ENCODE data around the gene NMB.
A peak's percentile ranks its signal among the peaks of the same experiment; 100 is the strongest.
"Not testable (repeated sequence)": the region's sequence is repeated elsewhere in the genome, so short reads cannot be mapped to it uniquely, and the experiment has no call there.

The NMB gene

GRCh38 chr15:84658080-84658787, at the start of gene NMB:
Gene NMB (minus strand): TSS chr15:84658199. CDS start chr15:84658152, 47 bp downstream.
- no CpG with 5 or more reads among the region's 61 CpGs for WGBS (ENCODE audit: insufficient coverage, insufficient read length)
- Histone ChIP-seq H3K4me3 (ENCODE audit: low read length) (peak within 1 kb of the TSS; percentile 42; the same call in 1 of the 2 replicates), H3K27ac (ENCODE audit: low read length) (no peak within 1 kb of the TSS), H3K27me3 (ENCODE audit: control insufficient read depth, insufficient read depth, low read length) (no peaks in the 10 kb centered on the region; the same call in 1 of the 2 replicates), H3K4me1 (ENCODE audit: control insufficient read depth, insufficient read depth, low read length) (no peaks in the 10 kb centered on the region), H3K36me3 (ENCODE audit: control insufficient read depth, insufficient read depth, low read length) (no peaks in the 10 kb centered on the region), H3K9me3 (ENCODE audit: control insufficient read depth, insufficient read depth, low read length) (no peaks in the 10 kb centered on the region)
- no peak for DNase-seq (ENCODE audit: low read depth, low spot score)

GRCh38 chr15:84703808-84704207, 45.8 kb upstream of the NMB start:
- H3K4me3 ChIP-seq (ENCODE audit: low read length), result no peak overlapping the region
- no peaks in the 10 kb centered on the region for H3K36me3 ChIP-seq (ENCODE audit: control insufficient read depth, insufficient read depth, low read length)
- no CpG with 5 or more reads among the region's 5 CpGs for WGBS (ENCODE audit: insufficient coverage, insufficient read length)
- no peaks in the 10 kb centered on the region for H3K27me3 ChIP-seq (ENCODE audit: control insufficient read depth, insufficient read depth, low read length)
- no peak overlapping the region for H3K27ac ChIP-seq (ENCODE audit: low read length)
- no peaks in the 10 kb centered on the region for H3K4me1 ChIP-seq (ENCODE audit: control insufficient read depth, insufficient read depth, low read length)
- no peak for DNase-seq (ENCODE audit: low read depth, low spot score)
- H3K9me3 ChIP-seq (ENCODE audit: control insufficient read depth, insufficient read depth, low read length), result no peaks in the 10 kb centered on the region

GRCh38 chr15:84702961-84703482, 45.0 kb upstream of the NMB start:
- Histone ChIP-seq H3K27ac (ENCODE audit: low read length) (no peak overlapping the region), H3K4me1 (ENCODE audit: control insufficient read depth, insufficient read depth, low read length) (no peaks in the 10 kb centered on the region), H3K36me3 (ENCODE audit: control insufficient read depth, insufficient read depth, low read length) (no peaks in the 10 kb centered on the region), H3K4me3 (ENCODE audit: low read length) (no peak overlapping the region), H3K27me3 (ENCODE audit: control insufficient read depth, insufficient read depth, low read length) (no peaks in the 10 kb centered on the region), H3K9me3 (ENCODE audit: control insufficient read depth, insufficient read depth, low read length) (no peaks in the 10 kb centered on the region)
- no CpG with 5 or more reads among the region's 4 CpGs for WGBS (ENCODE audit: insufficient coverage, insufficient read length)
- no peak for DNase-seq (ENCODE audit: low read depth, low spot score)

GRCh38 chr15:84699538-84700191, 41.7 kb upstream of the NMB start:
- Histone ChIP-seq H3K27ac (ENCODE audit: low read length) (no peak overlapping the region), H3K4me1 (ENCODE audit: control insufficient read depth, insufficient read depth, low read length) (no peaks in the 10 kb centered on the region), H3K36me3 (ENCODE audit: control insufficient read depth, insufficient read depth, low read length) (no peaks in the 10 kb centered on the region), H3K27me3 (ENCODE audit: control insufficient read depth, insufficient read depth, low read length) (no peaks in the 10 kb centered on the region), H3K4me3 (ENCODE audit: low read length) (no peak overlapping the region), H3K9me3 (ENCODE audit: control insufficient read depth, insufficient read depth, low read length) (no peaks in the 10 kb centered on the region)
- no peak for DNase-seq (ENCODE audit: low read depth, low spot score)
- no CpG with 5 or more reads among the region's 8 CpGs for WGBS (ENCODE audit: insufficient coverage, insufficient read length)

- Histone ChIP-seq H3K9me3 (ENCODE audit: control insufficient read depth, insufficient read depth, low read length) (no peaks in the 10 kb centered on the region), H3K4me3 (ENCODE audit: low read length) (no peak overlapping the region), H3K27ac (ENCODE audit: low read length) (no peak overlapping the region), H3K4me1 (ENCODE audit: control insufficient read depth, insufficient read depth, low read length) (no peaks in the 10 kb centered on the region), H3K36me3 (ENCODE audit: control insufficient read depth, insufficient read depth, low read length) (no peaks in the 10 kb centered on the region), H3K27me3 (ENCODE audit: control insufficient read depth, insufficient read depth, low read length) (no peaks in the 10 kb centered on the region)
- WGBS (ENCODE audit: insufficient coverage, insufficient read length), result no CpG with 5 or more reads among the region's 1 CpG
- DNase-seq (ENCODE audit: low read depth, low spot score), result no peak
Measured at GRCh38 chr15:84697236-84697990, 39.4 kb upstream of the NMB start.

- H3K9me3 ChIP-seq (ENCODE audit: control insufficient read depth, insufficient read depth, low read length), result no peaks in the 10 kb centered on the region
- no peak overlapping the region for H3K4me3 ChIP-seq (ENCODE audit: low read length)
- no peaks in the 10 kb centered on the region for H3K4me1 ChIP-seq (ENCODE audit: control insufficient read depth, insufficient read depth, low read length)
- no peak for DNase-seq (ENCODE audit: low read depth, low spot score)
- no CpG with 5 or more reads among the region's 4 CpGs for WGBS (ENCODE audit: insufficient coverage, insufficient read length)
- no peaks in the 10 kb centered on the region for H3K27me3 ChIP-seq (ENCODE audit: control insufficient read depth, insufficient read depth, low read length)
- H3K27ac ChIP-seq (ENCODE audit: low read length), result no peak overlapping the region
- no peaks in the 10 kb centered on the region for H3K36me3 ChIP-seq (ENCODE audit: control insufficient read depth, insufficient read depth, low read length)
Measured at GRCh38 chr15:84696757-84697156, 38.8 kb upstream of the NMB start.

GRCh38 chr15:84690342-84690741, 32.3 kb upstream of the NMB start:
- Histone ChIP-seq H3K9me3 (ENCODE audit: control insufficient read depth, insufficient read depth, low read length) (no peaks in the 10 kb centered on the region), H3K27ac (ENCODE audit: low read length) (no peak overlapping the region), H3K4me1 (ENCODE audit: control insufficient read depth, insufficient read depth, low read length) (no peaks in the 10 kb centered on the region), H3K27me3 (ENCODE audit: control insufficient read depth, insufficient read depth, low read length) (no peaks in the 10 kb centered on the region), H3K4me3 (ENCODE audit: low read length) (no peak overlapping the region), H3K36me3 (ENCODE audit: control insufficient read depth, insufficient read depth, low read length) (no peaks in the 10 kb centered on the region)
- DNase-seq (ENCODE audit: low read depth, low spot score), result no peak
- no CpG with 5 or more reads among the region's 8 CpGs for WGBS (ENCODE audit: insufficient coverage, insufficient read length)

GRCh38 chr15:84689858-84690257, 31.9 kb upstream of the NMB start:
- no peaks in the 10 kb centered on the region for H3K4me1 ChIP-seq (ENCODE audit: control insufficient read depth, insufficient read depth, low read length)
- no peaks in the 10 kb centered on the region for H3K9me3 ChIP-seq (ENCODE audit: control insufficient read depth, insufficient read depth, low read length)
- no peaks in the 10 kb centered on the region for H3K27me3 ChIP-seq (ENCODE audit: control insufficient read depth, insufficient read depth, low read length)
- no peak overlapping the region for H3K27ac ChIP-seq (ENCODE audit: low read length)
- no peaks in the 10 kb centered on the region for H3K36me3 ChIP-seq (ENCODE audit: control insufficient read depth, insufficient read depth, low read length)
- no peak overlapping the region for H3K4me3 ChIP-seq (ENCODE audit: low read length)
- DNase-seq (ENCODE audit: low read depth, low spot score), result no peak
- no CpG with 5 or more reads among the region's 4 CpGs for WGBS (ENCODE audit: insufficient coverage, insufficient read length)

- H3K4me3 ChIP-seq (ENCODE audit: low read length); H3K27me3 ChIP-seq (ENCODE audit: control insufficient read depth, insufficient read depth, low read length); H3K36me3 ChIP-seq (ENCODE audit: control insufficient read depth, insufficient read depth, low read length); H3K4me1 ChIP-seq (ENCODE audit: control insufficient read depth, insufficient read depth, low read length); H3K27ac ChIP-seq (ENCODE audit: low read length); H3K9me3 ChIP-seq (ENCODE audit: control insufficient read depth, insufficient read depth, low read length); DNase-seq (ENCODE audit: low read depth, low spot score): not testable (repeated sequence)
- WGBS (ENCODE audit: insufficient coverage, insufficient read length), result no CpG with 5 or more reads among the region's 7 CpGs
Measured at GRCh38 chr15:84686446-84686845, 28.4 kb upstream of the NMB start.

- no CpG with 5 or more reads among the region's 5 CpGs for WGBS (ENCODE audit: insufficient coverage, insufficient read length)
- Histone ChIP-seq H3K36me3 (ENCODE audit: control insufficient read depth, insufficient read depth, low read length) (no peaks in the 10 kb centered on the region; the same call in 1 of the 2 replicates), H3K27me3 (ENCODE audit: control insufficient read depth, insufficient read depth, low read length) (no peaks in the 10 kb centered on the region), H3K27ac (ENCODE audit: low read length) (no peak overlapping the region), H3K4me1 (ENCODE audit: control insufficient read depth, insufficient read depth, low read length) (no peaks in the 10 kb centered on the region), H3K4me3 (ENCODE audit: low read length) (no peak overlapping the region), H3K9me3 (ENCODE audit: control insufficient read depth, insufficient read depth, low read length) (no peaks in the 10 kb centered on the region)
- no peak for DNase-seq (ENCODE audit: low read depth, low spot score)
Measured at GRCh38 chr15:84685304-84685703, 27.3 kb upstream of the NMB start.
